T-cell (primary cell): Measurements from ENCODE around the gene MATN3. TPM values are rescaled to one million over a fixed set of nuclear protein-coding genes. Genes with fewer than 3 reads are reported as not detected.

Experiments
- ATAC-seq, 4 experiments: fragments of 200-7000 bp in 3 of 4; fragments of 150-1000 bp in 1 of 4; cut with Tn5 transposase; replicated peaks in 1 of 4; 1 replicate in 3 of 4; 2 replicates in 1 of 4; pipeline ENCODE4 v1.10.0; 2021; ENCODE audit warnings: moderate library complexity in 3 of 4, mild to moderate bottlenecking in 2 of 4, moderate number of reproducible peaks in 1 of 4
- CTCF ChIA-PET, 2 donors: fragments of 300-600 bp; sonication (Branson Sonifier 250); formaldehyde crosslinking; loops; one replicate each; lab custom pipeline; 2022; ENCODE audit warnings: antibody characterized with exemption in 2 of 2; lab: Charles Lee
- POLR2A ChIA-PET, 2 donors: fragments of 300-600 bp; sonication (Branson Sonifier 250); formaldehyde crosslinking; loops; one replicate each; lab custom pipeline; 2022; ENCODE audit warnings: antibody characterized with exemption in 2 of 2; lab: Charles Lee
- DNase-seq, 35 experiments: peaks; one replicate each; pipeline versions ENCODE4 v3.0.0 to v3.0.0-alpha.2; 2013 to 2023
- H3K27ac ChIP-seq: one replicate; pipeline ENCODE4 v1.5.1; 2013; ENCODE audit warnings: low read length
- H3K27me3 ChIP-seq, 2 experiments: replicated peaks in 1 of 2; 1 replicate in 1 of 2; 2 replicates in 1 of 2; pipeline versions ENCODE4 v1.6.1 to v1.7.0; 2013; ENCODE audit warnings: low read length in 1 of 2, mixed read lengths in 1 of 2; ENCODE audit not compliant: control insufficient read depth in 2 of 2, insufficient read depth in 2 of 2; ENCODE audit errors: extremely low read depth in 1 of 2
- H3K36me3 ChIP-seq, 2 donors: 1 replicate in 1 of 2; 2 replicates in 1 of 2; pipeline versions ENCODE4 v1.6.1 to v1.7.0; 2013; ENCODE audit warnings: low read length in 1 of 2; ENCODE audit not compliant: control insufficient read depth in 2 of 2, insufficient read depth in 1 of 2; ENCODE audit errors: extremely low read depth in 1 of 2
- H3K4me1 ChIP-seq, 2 experiments: 1 replicate in 1 of 2; 2 replicates in 1 of 2; pipeline versions ENCODE4 v1.6.1 to v1.7.0; 2013; ENCODE audit warnings: low read length in 2 of 2, mixed read lengths in 1 of 2; ENCODE audit not compliant: insufficient read depth in 2 of 2, control insufficient read depth in 1 of 2; ENCODE audit errors: extremely low read depth in 1 of 2
- H3K4me3 ChIP-seq, 2 donors: 1 replicate in 1 of 2; 2 replicates in 1 of 2; pipeline versions ENCODE4 v1.5.1 to v1.7.0; 2013; ENCODE audit warnings: mild to moderate bottlenecking in 2 of 2, low read length in 1 of 2, moderate library complexity in 1 of 2; ENCODE audit not compliant: control insufficient read depth in 1 of 2; ENCODE audit errors: extremely low read depth in 1 of 2
- H3K9me3 ChIP-seq: 2 replicates; pipeline ENCODE4 v1.7.0; 2013
- H3K27ac Mint-ChIP-seq, 2 donors: one replicate each; pipeline ENCODE4 v1.8.0; 2020 to 2021; ENCODE audit warnings: mild to moderate bottlenecking in 2 of 2, mixed read lengths in 2 of 2
- H3K27me3 Mint-ChIP-seq, 2 donors: one replicate each; pipeline ENCODE4 v1.8.0; 2021 to 2022; ENCODE audit warnings: mixed read lengths in 2 of 2
- H3K36me3 Mint-ChIP-seq: one replicate; pipeline ENCODE4 v1.8.0; 2021; ENCODE audit warnings: mixed read lengths
- H3K4me1 Mint-ChIP-seq, 3 donors: one replicate each; pipeline ENCODE4 v1.8.0; 2020 to 2022; ENCODE audit warnings: mixed read lengths in 3 of 3, mild to moderate bottlenecking in 1 of 3
- H3K4me3 Mint-ChIP-seq, 3 donors: one replicate each; pipeline ENCODE4 v1.8.0; 2020 to 2022; ENCODE audit warnings: mild to moderate bottlenecking in 3 of 3, mixed read lengths in 3 of 3, moderate library complexity in 3 of 3
- H3K9me3 Mint-ChIP-seq, 3 donors: one replicate each; pipeline ENCODE4 v1.8.0; 2020 to 2022; ENCODE audit warnings: mixed read lengths in 3 of 3
- WGBS: methylation state at CpG from one replicate; pipeline ENCODE4 v1.1.5; 2013; ENCODE audit warnings: missing lambda C conversion rate; ENCODE audit not compliant: insufficient coverage; 5-methylcytosine and 5-hydroxymethylcytosine counted together
- total RNA-seq, 35 experiments: library from RNA in 6 of 35; stranded (reverse) in 6 of 35; fragments of 120-200 nt in 1 of 35; gene quantifications; one replicate each; pipeline versions ENCODE4 v1.2.1 to v1.2.4 and lab custom pipeline; 2013 to 2026

MATN3 gene
- total RNA-seq, 5 donors from 2014 or later (not counting 1 experiment from before 2014, with no cell fraction given): 0.23 to 0.28 TPM; not detected in 3

DNA sequence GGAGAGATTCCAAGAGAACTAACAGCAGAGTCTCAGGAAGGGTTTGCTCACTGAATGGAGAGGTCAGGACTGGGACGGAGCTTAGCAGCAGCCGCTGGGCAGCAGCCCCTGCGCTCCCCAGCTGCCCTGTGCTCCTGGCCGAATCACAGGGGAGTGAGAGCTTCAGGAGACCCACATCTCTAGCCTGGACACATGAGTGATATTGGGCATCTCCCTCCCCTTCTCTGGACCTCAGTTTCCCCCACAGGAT is 511 bp downstream of the MATN3 start:
- Histone ChIP-seq H3K27ac (no peak overlapping the region), H3K27me3 (peaks cover 12 to 31% of the 10 kb centered on the region in 2 experiments), H3K9me3 (no peaks in the 10 kb centered on the region), H3K36me3 (no peaks in the 10 kb centered on the region), H3K4me3 (peak overlapping the region in 1 of 2 donors; percentile 6), H3K4me1 (peaks cover 4 to 13% of the 10 kb centered on the region in 2 experiments)
- H3K4me3 Mint-ChIP-seq: peak overlapping the region; percentile 59 to 72 (median 71)
- 30% methylated on average over 4 of the region's 4 CpGs for WGBS
- H3K27ac Mint-ChIP-seq: no peak overlapping the region
- ChIA-PET POLR2A (no interaction called here), CTCF (no interaction called here)
- ATAC-seq (no peak), DNase-seq (no peak)
- peaks cover 5 to 13% (median 12%) of the 10 kb centered on the region in 3 donors for H3K4me1 Mint-ChIP-seq
- H3K36me3 Mint-ChIP-seq: no peaks in the 10 kb centered on the region
- H3K9me3 Mint-ChIP-seq: peaks cover 0 to 4% (median 4%) of the 10 kb centered on the region in 3 donors
- H3K27me3 Mint-ChIP-seq: peaks cover 32 to 44% of the 10 kb centered on the region in 2 donors

DNA sequence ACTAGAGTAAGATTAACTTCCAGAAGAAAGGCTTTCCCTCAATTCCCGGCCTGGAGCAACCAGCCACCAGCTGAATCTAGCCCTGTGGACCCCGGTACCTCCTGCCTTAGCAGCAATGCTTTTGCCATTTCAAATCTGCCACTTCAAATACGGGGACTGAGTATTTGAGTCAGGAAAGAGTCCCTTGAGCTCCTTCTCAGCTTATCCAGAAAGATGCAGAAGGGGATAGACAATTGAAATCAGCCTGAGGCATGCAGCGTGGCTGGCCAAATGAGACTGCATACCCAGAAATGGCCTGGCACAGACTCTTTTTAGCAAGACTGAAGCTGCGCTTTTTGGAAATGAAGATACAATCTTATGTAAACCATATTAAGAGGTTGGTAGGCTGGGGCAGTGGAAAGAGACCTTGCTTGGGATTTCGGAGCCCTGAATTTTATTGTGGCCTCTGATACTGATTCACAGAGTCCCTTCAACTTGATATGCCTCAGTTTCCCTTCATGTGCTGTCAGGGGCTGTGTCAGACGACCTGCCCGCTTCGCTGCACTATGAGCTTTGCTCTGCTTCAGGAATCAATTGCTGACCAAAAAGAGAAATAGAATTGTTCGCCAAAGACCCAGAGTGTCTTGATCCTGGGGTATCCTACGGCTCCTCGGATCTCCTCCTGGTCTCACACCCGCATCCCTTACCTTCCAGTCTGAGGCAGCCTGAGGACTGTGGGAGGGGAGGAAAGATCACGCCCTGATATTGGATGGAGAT is 1.0 kb downstream of the MATN3 start:
- H3K4me3 Mint-ChIP-seq: peak overlapping the region; percentile 59 to 72 (median 71)
- ChIA-PET POLR2A (no interaction called here), CTCF (no interaction called here)
- peaks cover 12 to 31% of the 10 kb centered on the region in 2 experiments for H3K27me3 ChIP-seq
- peaks cover 0 to 4% (median 4%) of the 10 kb centered on the region in 3 donors for H3K9me3 Mint-ChIP-seq
- no peak overlapping the region for H3K27ac Mint-ChIP-seq
- H3K9me3 ChIP-seq: no peaks in the 10 kb centered on the region
- H3K4me1 Mint-ChIP-seq: peaks cover 5 to 13% (median 12%) of the 10 kb centered on the region in 3 donors
- no peaks in the 10 kb centered on the region for H3K36me3 ChIP-seq
- H3K4me3 ChIP-seq: peak overlapping the region in 1 of 2 donors; percentile 6
- H3K27me3 Mint-ChIP-seq: peaks cover 32 to 44% of the 10 kb centered on the region in 2 donors
- no peak for DNase-seq
- H3K27ac ChIP-seq: no peak overlapping the region
- ATAC-seq: no peak
- peaks cover 4 to 13% of the 10 kb centered on the region in 2 experiments for H3K4me1 ChIP-seq
- WGBS: 96% methylated on average over 3 of the region's 14 CpGs
- no peaks in the 10 kb centered on the region for H3K36me3 Mint-ChIP-seq

- Histone ChIP-seq H3K4me1 (peaks cover 4 to 13% of the 10 kb centered on the region in 2 experiments), H3K36me3 (no peaks in the 10 kb centered on the region), H3K27ac (no peak overlapping the region), H3K27me3 (peaks cover 11 to 30% of the 10 kb centered on the region in 2 experiments), H3K4me3 (no peak overlapping the region), H3K9me3 (no peaks in the 10 kb centered on the region)
- no peak overlapping the region for H3K4me3 Mint-ChIP-seq
- 100% methylated on average over 2 of the region's 5 CpGs for WGBS
- H3K9me3 Mint-ChIP-seq: no peaks in the 10 kb centered on the region
- H3K27ac Mint-ChIP-seq: no peak overlapping the region
- peaks cover 25 to 35% of the 10 kb centered on the region in 2 donors for H3K27me3 Mint-ChIP-seq
- DNase-seq (no peak), ATAC-seq (no peak)
- no peaks in the 10 kb centered on the region for H3K36me3 Mint-ChIP-seq
- ChIA-PET CTCF (no interaction called here), POLR2A (no interaction called here)
- H3K4me1 Mint-ChIP-seq: peaks cover 5 to 13% (median 12%) of the 10 kb centered on the region in 3 donors
Observed at GRCh38 chr2:20008703-20009102, 3.8 kb downstream of the MATN3 start.

GRCh38 chr2:20005891-20006470 is 6.5 kb downstream of the MATN3 start:
- Mint-ChIP-seq H3K9me3 (no peaks in the 10 kb centered on the region), H3K4me1 (no peaks in the 10 kb centered on the region), H3K27me3 (peaks cover 25 to 27% of the 10 kb centered on the region in 2 donors), H3K36me3 (no peaks in the 10 kb centered on the region), H3K27ac (no peak overlapping the region), H3K4me3 (no peak overlapping the region)
- WGBS: 88% methylated on average over 17 of the region's 17 CpGs
- H3K4me1 ChIP-seq: no peaks in the 10 kb centered on the region
- ChIA-PET CTCF (interaction anchor here in 1 of 2 donors (0.7 kb wide), 1 partner anchor 96 kb away, joined by 3 read pairs; no protein-coding TSS in a partner anchor), POLR2A (no interaction called here)
- no peaks in the 10 kb centered on the region for H3K9me3 ChIP-seq
- H3K27ac ChIP-seq: no peak overlapping the region
- DNase-seq (no peak), ATAC-seq (no peak)
- peaks cover under 1 to 10% of the 10 kb centered on the region in 2 experiments for H3K27me3 ChIP-seq
- H3K4me3 ChIP-seq: no peak overlapping the region
- H3K36me3 ChIP-seq: no peaks in the 10 kb centered on the region

- ATAC-seq (no peak), DNase-seq (no peak)
- WGBS: 74% methylated on average over 3 of the region's 10 CpGs
- Histone ChIP-seq H3K9me3 (no peaks in the 10 kb centered on the region), H3K4me3 (no peak overlapping the region), H3K27ac (no peak overlapping the region), H3K36me3 (no peaks in the 10 kb centered on the region), H3K27me3 (peaks cover 0 to 9% of the 10 kb centered on the region in 2 experiments), H3K4me1 (no peaks in the 10 kb centered on the region)
- POLR2A ChIA-PET: no interaction called here
- H3K36me3 Mint-ChIP-seq: no peaks in the 10 kb centered on the region
- CTCF ChIA-PET: interaction anchor here in 1 of 2 donors (0.7 kb wide), 1 partner anchor 97 kb away, joined by 3 read pairs; no protein-coding TSS in a partner anchor
- no peaks in the 10 kb centered on the region for H3K9me3 Mint-ChIP-seq
- H3K4me1 Mint-ChIP-seq: no peaks in the 10 kb centered on the region
- no peak overlapping the region for H3K4me3 Mint-ChIP-seq
- H3K27ac Mint-ChIP-seq: no peak overlapping the region
- H3K27me3 Mint-ChIP-seq: peaks cover 22 to 24% of the 10 kb centered on the region in 2 donors
Observed at GRCh38 chr2:20005067-20005627, 7.3 kb downstream of the MATN3 start.

DNA sequence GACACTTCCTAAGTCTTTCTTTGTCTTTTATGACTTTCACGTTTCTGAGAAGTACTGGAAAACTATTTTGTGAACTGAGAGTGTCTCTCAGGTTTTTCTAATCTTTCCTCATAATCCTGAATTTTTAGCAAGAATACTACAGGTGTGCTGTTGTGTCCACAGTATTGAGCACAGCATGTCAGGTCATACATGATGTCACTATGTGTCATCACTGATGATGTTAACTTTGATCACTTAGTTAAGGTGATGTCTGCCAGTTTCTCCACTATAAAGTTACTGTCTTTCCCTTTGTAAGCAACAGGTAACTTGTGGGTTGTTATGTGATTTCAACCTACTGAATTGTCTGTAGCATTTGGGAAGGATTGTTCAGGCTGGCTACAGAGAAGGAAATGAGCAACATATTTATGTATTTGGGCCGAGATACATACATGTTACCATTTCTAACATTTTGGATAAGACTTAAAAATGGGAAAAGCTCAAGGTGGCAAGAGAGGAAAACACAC is 11.1 kb downstream of the MATN3 start:
- DNase-seq (no peak), ATAC-seq (no peak)
- Histone ChIP-seq H3K4me3 (no peak overlapping the region), H3K9me3 (no peaks in the 10 kb centered on the region), H3K27me3 (peaks cover 0 to 10% of the 10 kb centered on the region in 2 experiments), H3K27ac (no peak overlapping the region), H3K36me3 (no peaks in the 10 kb centered on the region), H3K4me1 (no peaks in the 10 kb centered on the region)
- Mint-ChIP-seq H3K27ac (no peak overlapping the region), H3K4me1 (no peaks in the 10 kb centered on the region), H3K9me3 (no peaks in the 10 kb centered on the region), H3K4me3 (no peak overlapping the region), H3K36me3 (no peaks in the 10 kb centered on the region), H3K27me3 (peaks cover 29 to 36% of the 10 kb centered on the region in 2 donors)
- no CpG with 5 or more reads among the region's 2 CpGs for WGBS
- ChIA-PET CTCF (interaction anchor here in 1 of 2 donors (0.6 to 2.1 kb wide), 3 partner anchors 12 to 1481 kb away, joined by 3 to 11 read pairs (median 4); no protein-coding TSS in a partner anchor), POLR2A (no interaction called here)
